ENCODE results near the gene HCN4.
"Not testable (repeated sequence)": the region's sequence is repeated elsewhere in the genome, so short reads cannot be mapped to it uniquely, and the experiment has no call there.

HCN4 gene

GRCh38 chr15:73368301-73369136 lies at the start of gene HCN4:
HCN4 (minus strand) TSS chr15:73368958; CDS start chr15:73368270, 688 bp downstream.
- no peak for DNase-seq

- DNase-seq = no peak
These were observed 46.1 kb upstream of the HCN4 start for GRCh38 chr15:73414876-73415275.

DNA sequence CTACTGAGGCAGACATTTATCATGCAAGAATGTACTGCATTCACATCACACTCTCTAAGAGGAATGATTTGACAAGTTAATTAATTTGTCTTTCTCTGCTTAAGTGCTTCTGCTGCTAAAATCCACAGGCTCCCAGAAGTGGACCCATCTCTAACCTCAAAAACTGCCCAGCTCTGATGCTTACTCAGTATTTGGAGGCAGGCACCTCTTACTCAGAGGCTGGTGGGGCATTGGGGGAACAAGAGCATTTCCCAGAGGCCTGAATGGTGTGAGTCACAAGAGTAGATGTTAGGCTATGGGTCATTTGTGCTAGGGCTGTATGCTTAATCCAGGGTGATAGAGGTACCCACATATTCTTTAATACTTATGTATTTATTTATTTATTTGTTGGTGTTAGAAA lies 34.4 kb upstream of the HCN4 start:
- DNase-seq = no peak

DNA sequence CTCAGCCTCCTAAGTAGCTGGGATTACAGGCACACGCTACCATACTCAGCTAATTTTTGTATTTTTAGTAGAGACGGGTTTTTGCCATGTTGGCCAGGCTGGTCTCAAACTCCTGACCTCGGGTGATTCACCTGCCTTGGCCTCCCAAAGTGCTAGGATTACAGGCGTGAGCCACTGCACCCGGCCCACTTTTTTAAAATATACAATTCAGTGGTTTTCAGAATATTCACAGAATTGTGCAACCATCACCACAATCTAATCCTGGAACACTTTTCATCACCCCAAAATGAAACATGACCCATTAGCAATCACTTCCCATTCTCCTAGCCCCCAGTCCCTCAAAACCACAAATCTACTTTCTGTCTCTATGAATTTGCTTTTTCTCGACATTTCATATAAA lies 31.5 kb upstream of the HCN4 start:
- not testable (repeated sequence) for DNase-seq

- no peak for DNase-seq
These were observed 30.1 kb upstream of the HCN4 start for GRCh38 chr15:73398861-73399260.

DNA sequence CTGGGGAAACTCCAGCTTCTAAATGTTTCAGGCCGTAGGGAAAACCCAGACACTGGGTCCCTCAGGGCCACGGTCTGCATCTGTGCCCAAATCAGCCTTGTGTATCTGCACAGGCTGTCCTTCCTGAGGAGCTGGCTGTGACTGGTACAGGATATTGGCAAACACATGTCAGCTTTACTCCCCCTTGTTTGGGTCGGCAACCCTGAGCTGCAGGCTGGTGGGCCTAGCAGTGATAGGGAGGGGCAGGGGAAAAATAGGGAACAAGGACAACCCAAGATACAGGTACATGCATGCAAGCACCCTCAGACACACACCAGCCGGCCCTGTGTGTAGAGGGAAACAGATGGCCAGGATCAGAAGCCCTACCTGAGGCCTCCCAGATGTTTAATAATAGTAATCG lies 28.7 kb upstream of the HCN4 start:
- no peak for DNase-seq

DNA sequence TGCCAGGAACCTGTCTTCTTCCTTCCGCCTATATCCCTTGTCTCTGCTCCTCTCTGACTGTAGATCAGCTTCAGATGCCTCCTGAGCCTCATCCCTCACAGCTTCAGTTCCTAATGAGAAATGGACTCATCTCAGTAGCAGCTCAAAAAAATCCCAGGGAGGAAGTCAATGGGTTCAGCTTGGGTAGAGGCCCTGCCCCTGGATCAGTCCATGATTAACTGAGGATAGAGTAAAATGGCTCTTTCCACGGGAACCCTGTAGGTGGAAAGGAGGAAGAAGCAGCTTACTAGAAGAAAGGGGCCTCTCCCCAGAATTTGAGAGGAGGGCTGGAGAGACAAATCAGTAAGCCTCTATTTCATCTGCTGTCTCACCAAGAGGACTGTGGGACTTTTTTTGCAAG lies 26.9 kb upstream of the HCN4 start:
- DNase-seq = no peak

DNA sequence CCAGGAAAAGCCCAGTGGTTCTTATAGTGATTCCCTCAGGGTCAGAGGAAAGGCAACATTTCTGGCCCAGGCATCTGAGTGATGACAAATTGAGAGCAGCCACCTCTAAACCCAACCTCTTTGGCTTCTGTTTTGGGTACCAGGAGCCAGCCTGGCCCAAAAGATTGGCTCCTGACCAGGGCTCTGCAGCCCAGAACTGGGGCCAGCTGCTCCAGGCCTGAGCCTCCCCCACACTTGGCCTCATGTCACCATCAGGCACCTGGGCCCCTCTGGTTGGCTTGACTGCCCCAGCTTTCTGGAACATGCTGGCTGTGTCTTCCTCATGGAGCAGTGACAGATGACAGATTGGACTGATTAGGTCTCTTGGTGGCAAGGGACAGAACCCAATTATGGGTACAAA lies 26.0 kb upstream of the HCN4 start:
- no peak for DNase-seq

- DNase-seq = no peak
These were observed 24.6 kb upstream of the HCN4 start for GRCh38 chr15:73393336-73393735.

- DNase-seq = no peak
These were observed 23.3 kb upstream of the HCN4 start for GRCh38 chr15:73392025-73392424.

GRCh38 chr15:73391128-73391872 lies 22.5 kb upstream of the HCN4 start:
- DNase-seq = no peak

DNA sequence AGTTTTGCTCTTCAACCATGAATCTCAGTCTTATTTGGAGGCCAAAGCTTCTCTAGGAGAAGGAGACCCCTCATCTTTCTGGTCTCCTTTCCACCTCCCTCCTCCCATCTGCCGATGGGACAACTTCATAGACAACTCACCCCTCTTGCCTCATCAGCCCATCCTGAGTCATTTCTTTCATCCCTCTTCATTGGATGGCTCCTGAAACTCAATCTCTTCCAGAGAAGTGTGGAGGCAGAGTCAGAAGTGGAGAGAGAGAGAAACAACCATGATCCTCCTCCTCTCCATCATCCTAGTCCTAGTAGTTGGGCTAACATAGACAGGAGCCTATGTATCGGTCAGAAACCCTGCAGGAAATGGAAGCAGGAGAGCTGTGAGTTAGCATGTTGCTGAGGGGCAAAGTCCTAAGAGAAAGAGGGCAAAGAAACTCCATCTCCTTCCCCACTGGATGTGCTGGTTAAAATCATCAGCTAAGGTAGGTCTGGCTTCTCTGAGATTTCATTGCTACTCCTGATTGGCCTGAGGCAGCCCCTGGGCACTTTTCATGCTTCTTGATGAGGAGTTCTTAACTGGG lies 21.3 kb upstream of the HCN4 start:
- DNase-seq = no peak

DNA sequence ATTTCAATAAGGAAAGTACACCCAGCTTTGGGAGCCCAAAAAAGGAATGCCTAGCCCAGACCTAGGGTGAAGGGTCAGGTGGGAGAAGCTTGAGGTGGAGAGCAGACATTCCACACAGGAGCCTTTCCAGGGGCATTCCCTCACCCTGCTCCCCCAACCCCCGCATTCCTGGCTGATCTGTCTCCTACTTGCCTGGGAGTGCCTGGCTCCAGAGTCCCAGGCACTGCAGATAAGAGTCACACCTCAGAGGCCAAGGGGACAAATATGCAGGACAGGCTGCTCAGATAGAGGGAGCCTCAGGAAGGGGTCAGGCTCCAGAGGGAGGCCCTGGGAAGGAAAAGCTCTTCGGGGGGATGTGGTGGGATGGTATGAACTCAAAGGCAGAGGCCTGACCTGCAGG lies 20.8 kb upstream of the HCN4 start:
- no peak for DNase-seq

DNA sequence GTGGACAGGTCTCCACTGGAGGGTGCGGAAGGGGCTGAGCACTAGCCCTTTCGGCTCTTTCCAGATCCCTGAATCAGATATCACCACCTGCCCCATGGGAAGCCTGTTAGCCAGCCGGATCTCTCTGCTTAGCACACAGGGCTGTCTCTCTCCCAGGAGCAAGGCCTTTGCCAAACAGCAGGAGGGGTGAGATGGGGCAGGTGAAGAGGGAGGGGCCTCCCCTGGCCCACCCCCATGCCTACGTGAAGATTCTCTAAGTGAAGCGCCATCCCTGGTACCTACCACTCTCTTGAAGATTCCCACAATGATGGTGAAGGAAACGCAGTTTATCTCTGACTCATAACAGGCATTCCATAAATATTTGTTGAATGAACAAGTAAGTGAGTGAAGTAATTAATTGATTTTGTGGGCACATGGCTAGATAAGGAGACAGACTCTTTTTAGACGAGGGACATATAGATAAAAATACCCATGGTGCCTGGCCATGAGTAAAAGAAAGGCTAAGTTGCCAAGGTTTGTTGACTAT lies 19.6 kb upstream of the HCN4 start:
- DNase-seq = no peak

- no peak for DNase-seq
These were observed 18.9 kb upstream of the HCN4 start for GRCh38 chr15:73387507-73388255.

DNA sequence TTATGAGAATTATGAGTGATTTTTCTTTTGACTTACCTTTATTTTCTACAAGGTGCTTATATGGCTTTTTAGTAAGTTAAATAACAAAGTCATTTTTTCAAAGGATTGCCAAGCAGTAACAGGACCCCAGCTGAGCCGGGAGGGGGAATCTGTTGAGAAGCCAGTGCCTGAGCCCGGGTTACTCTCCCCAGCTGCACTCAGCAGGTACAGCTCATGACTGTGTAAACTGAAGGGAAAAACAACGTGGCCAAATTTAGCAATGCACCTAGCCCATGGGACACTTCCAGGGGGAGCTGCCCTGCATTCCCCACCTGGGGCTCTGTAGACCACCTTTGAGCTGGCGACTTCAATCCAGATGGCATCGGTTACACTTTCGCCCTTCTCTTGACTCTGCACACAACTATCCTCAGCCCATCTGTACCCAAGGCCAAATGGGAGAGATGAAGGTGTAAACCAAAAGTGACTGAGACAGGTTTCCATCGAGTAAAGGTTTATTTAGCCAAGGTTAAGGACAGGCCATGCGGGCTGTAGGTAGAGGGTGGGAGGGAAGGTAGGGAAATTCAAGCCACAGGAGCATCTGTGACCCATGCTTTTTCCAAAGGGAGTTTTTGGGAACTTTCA lies 18.2 kb upstream of the HCN4 start:
- no peak for DNase-seq

- no peak for DNase-seq
These were observed 17.5 kb upstream of the HCN4 start for GRCh38 chr15:73386238-73386637.

DNA sequence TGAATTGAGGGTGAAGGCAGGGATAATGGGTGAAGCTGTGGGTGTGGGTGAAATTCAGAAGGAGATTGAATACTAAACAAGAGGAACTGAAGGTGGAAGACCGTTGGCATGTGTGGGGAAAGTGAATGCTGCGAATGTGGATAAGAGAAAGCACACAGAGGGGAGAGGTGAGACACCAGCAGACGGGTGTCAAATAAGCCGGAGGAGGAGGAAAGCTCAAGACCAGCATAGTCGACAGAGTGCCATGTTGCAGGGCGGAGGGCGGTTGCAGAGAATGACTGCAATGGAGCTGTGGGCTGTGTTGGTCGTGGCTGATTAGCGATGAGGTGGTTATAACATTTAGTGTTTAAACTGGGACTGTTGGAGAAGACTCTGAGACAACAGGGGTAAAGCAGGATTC lies 16.4 kb upstream of the HCN4 start:
- DNase-seq = no peak

DNA sequence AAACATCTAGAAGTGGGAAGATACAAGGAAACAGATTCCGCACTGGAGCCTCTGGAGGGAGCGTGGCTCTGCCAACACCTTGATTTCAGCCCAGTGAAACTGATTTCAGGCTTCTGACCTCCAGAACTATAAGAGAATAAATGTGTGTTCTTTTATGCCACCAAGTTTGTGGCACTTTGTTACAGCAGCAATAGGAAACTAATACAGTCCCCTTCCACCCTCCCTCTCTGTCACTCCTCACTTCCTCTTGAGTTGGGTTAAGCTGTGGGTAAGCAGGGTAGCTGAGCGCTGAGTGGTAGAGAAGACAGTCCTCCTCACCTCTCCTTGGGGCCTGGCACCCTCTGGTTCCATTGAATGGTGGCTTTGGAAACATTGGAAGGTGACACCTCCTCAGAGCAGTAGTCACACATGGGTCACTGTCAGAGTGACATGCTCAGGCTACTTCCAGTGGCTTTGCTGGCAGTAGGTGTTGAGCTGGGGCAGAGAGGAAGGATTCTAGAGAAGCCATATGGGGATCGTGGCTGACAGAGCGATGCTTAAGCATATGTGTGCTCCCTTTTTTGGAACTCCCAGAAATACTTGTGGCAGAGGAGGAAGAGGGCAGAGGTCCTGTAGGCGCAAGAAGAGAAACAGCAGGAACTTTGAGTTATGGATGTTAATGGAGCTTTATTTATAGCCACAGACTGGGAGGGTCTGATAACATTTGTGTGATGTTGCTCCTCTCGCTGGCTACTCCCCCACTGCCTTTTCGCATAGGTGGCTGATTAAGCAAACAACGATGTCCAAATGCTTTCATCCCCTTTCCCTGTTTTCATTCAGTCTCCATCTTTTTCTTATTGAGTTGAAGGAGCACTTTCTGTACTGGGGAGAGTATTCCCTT lies 14.8 kb upstream of the HCN4 start:
- DNase-seq = no peak

- no peak for DNase-seq
These were observed 13.4 kb upstream of the HCN4 start for GRCh38 chr15:73382115-73382514.

DNA sequence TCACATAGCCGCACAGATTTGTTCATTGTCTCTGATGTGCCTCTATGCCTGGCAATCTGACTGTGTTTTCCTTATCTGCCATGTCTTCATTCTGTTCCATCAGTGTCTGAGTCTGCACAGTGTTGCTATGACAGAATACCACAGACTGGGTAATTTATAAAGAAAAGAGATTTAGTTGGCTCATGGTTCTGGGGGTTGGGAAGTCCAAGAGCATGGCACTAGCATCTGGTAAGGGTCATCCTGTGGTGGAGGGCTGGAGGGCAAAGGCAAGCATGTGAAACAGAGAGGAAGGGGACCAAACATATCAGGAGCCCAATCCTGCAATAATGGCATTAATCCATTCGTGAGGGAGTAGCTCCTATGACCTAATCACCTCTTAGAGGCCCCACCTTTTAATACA lies 11.9 kb upstream of the HCN4 start:
- no peak for DNase-seq

GRCh38 chr15:73378089-73378488 lies 9.3 kb upstream of the HCN4 start:
- DNase-seq = no peak
